Epidermal melanocyte (primary cell): ENCODE results near the gene NOTUM.
"Not testable (repeated sequence)": the region's sequence is repeated elsewhere in the genome, so short reads cannot be mapped to it uniquely, and the experiment has no call there.

Source experiments
- DNase-seq: peaks from one replicate; pipeline ENCODE4 v3.0.0; 2011; ENCODE audit warnings: low spot score; ENCODE audit not compliant: insufficient read length

Gene NOTUM

GRCh38 chr17:81924557-81925532 lies 36.1 kb downstream of the NOTUM start:
- DNase-seq = no peak

DNA sequence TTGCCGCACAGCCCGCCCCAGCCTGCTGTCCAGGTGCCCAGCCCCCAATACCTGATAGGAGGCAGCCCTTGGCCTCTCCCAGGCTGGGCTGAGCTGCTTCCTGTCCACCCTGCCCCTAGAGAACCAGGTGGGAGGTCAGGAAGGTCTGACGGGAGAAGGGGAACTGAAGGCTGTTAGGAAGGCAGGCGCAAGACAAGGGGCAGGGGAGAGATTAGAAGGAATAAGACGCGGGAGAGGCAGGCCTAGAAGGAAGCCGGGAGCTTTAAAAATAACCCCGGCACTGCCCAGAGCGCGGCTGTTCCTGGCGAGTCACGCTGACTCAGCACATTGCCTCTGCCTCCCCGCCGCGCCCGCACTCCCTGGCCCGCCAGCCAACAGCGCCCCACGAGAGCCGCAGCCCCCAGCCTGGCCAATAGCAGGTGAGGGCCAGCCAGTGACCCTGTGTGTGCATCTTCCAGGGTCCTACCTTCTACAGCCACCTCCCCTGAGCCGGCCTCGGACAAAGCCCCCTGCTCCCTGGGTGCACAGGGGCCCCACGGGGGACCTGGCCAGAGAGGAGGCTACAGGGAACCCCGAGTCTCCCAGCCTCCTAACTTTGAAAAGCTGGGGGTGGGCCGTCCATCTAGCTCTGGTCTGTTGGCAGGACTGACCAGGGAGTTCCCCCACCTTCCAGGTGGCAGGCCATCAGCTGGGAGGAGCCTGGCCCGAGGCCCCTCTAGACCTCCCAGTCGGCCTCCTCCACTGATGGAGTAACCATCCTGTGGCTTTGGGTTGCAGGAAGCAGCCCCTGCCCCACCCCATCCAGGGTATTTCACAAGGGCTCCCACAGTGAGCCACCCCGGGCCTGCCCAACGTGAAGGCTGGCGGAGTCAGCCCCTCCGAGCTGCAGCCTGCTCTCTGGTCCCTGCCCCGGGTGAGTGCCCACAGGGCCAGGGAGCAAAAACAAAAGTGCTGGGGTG lies 37.4 kb downstream of the NOTUM start:
- DNase-seq = peak; percentile 49

GRCh38 chr17:81922566-81923301 lies 38.3 kb downstream of the NOTUM start:
- DNase-seq = no peak

DNA sequence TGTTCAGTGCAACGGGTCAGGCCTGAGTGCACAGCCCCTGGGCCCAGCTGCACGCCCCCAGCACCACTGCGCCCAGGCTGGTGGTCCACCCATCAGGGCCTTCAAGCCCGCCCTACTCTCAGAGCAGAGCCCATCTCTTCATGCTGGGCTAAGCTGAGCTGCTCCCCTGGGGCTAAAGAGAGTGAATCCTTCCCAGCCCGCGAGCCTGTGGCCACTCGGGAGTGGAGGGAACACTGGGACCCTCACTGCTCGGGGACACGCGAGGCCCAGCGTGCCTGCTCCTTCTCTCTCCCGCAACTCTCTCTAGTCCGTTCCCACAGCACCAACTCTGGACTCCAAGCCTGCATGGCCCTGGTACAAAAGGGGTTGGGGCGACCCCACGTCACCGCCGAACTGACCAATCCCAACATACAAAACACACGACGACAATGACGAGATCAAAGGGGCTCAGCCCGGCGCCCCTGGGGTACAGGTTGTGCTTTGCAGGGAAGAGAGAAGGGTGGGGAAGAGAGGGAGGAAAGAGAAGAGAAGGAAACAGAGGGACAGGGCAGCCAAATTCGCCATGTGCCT lies 38.9 kb downstream of the NOTUM start:
- no peak for DNase-seq

DNA sequence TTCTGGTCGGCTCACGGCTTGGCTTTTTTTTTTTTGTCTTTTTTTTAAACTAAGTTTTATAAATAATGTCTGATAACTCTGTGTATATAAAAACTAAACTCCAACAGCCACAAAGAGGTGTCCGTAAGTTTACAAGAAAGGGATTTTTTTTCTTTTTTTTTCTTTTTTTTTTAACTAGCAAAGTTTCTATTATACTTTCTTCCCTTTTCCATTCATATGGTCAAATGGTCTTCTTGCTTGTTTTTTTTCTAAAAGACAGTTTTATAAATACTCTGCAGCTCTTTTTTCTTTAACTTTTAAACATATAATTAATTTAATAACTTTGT lies 39.5 kb downstream of the NOTUM start:
- no peak for DNase-seq

- no peak for DNase-seq
Measured at GRCh38 chr17:81920612-81921536, 40.1 kb downstream of the NOTUM start.

GRCh38 chr17:81918832-81919545 lies 42.0 kb downstream of the NOTUM start:
- no peak for DNase-seq

DNA sequence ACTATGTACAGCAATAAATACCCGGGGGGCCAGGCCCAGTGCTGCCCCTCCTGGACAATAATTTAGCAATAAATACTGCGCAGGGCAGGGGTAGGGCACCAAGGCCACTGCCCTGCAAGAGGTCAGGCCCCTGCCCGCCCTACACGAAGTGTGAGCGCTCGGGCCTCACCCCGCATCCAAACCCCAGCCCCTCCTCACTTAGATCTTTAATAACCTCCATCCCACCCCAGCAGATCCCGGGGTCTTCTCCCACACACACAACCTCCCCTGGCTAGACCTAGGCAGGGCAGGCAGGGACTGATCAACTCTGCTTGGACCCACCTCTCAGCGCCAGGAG lies 42.7 kb downstream of the NOTUM start:
- not testable (repeated sequence) for DNase-seq

- peak; percentile 100 for DNase-seq
Measured at GRCh38 chr17:81917565-81918332, 43.2 kb downstream of the NOTUM start, which contains the start of gene SIRT7. SIRT7 (minus strand) TSS chr17:81918176; CDS start chr17:81918131, 45 bp downstream.

DNA sequence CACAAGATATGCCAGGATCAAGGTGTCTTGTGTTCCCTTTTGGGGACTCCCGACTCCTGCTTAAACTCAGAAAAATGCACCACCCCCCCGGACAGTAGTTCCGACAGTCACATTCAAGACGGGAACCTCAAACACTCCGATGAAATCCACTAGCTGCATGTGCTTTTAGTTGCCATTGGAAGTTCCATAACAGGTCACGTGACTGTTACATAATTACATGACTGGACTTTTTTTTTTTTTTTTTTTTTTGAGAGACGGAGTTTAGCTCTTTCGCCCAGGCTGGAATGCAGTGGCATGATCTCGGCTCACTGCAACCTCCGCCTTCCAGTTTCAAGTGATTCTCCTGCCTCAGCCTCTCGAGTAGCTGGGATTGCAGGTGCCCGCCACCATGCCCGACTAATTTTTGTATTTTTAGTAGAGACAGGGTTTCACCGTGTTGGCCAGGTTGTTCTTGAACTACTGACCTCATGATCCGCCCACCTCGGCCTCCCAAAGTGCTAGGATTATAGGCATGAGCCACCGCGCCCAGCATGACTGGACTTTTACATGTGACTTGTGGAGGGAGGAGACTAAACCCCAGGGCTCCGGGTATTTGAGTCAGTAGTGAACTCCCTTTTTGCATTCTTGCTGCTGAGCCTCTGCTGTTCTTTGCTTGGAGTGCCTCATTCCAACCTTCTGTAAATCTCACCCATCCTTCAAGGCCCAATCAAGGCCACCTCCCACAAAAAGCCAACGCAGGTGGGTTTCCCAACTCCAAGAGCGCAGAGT lies 44.6 kb downstream of the NOTUM start:
- no peak for DNase-seq

DNA sequence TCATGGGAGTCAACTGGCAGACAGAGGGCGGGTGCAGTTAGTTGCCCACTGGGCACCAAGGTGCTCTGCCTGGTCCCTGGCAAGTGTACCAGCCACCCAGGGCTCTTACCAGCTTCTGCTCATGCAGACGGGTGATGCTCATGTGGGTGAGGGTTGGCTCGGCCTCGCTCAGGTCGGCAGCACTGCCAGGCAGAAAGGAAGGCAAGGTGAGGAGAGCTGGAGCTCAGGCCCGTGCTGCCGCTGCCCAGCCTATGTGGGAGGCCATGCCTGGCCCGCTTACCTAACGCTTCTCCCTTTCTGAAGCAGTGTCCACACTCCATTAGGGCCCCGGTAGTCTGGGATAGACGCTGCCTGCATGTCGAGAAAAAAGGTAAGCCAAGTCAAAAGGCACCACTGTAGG lies 45.7 kb downstream of the NOTUM start:
- DNase-seq = no peak

GRCh38 chr17:81914103-81914850 lies 46.7 kb downstream of the NOTUM start:
- no peak for DNase-seq

DNA sequence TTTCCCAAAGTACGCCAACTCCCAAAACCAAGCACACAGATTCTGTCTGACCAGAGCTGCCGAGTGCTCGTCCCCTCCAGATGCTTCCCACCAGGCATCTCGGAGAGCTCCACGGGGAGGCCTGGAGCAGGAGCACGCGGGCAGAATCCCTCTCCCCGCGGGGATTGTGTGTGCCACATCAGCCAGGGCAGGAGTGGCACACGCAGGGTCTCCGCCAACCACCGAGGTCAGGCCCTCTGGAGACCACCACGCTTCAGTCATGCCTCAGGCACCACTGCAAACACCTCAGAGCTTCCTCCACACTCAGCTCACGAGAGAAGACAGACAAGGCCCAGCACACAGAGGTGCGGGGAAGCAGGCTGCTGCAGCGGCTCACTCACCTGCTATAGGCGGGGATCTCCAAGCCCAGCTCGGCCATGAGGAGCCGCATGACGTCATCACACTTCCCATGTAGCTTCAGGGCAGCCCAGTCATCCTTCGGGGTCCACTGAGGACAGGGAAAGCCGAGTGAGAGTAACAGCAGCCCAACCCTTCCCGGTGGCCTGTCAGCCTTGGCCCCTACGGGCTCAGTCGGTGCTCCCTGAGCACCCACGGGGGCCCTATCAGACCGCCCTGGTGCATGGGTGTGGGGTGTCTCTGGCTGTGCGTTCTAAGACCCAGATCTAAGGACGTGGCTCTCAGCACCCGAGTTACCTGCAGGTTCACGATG lies 47.4 kb downstream of the NOTUM start:
- no peak for DNase-seq

- no peak for DNase-seq
Measured at GRCh38 chr17:81912441-81913309, 48.3 kb downstream of the NOTUM start.

DNA sequence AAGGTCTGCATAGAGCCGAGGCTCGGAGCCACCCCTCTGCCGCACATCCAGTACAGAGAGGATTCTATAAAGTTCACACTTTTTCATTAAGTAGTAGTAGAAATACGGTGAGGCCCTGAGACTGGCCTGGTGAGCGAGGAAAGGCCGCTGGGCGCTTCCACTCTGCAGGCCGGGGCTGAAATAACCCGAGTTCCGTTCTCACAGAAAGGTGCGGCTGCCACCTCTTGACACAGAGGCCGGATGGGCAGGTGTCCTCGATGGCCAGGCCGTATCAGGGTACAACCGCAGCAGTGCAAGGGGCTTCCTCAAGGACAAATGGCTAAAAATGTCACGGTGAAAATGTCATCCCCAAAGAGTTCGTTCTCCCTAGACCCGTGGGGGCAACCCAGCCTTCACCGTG lies 49.0 kb downstream of the NOTUM start:
- DNase-seq = no peak
